ENCODE results near the gene PEPD.

The PEPD gene

DNA sequence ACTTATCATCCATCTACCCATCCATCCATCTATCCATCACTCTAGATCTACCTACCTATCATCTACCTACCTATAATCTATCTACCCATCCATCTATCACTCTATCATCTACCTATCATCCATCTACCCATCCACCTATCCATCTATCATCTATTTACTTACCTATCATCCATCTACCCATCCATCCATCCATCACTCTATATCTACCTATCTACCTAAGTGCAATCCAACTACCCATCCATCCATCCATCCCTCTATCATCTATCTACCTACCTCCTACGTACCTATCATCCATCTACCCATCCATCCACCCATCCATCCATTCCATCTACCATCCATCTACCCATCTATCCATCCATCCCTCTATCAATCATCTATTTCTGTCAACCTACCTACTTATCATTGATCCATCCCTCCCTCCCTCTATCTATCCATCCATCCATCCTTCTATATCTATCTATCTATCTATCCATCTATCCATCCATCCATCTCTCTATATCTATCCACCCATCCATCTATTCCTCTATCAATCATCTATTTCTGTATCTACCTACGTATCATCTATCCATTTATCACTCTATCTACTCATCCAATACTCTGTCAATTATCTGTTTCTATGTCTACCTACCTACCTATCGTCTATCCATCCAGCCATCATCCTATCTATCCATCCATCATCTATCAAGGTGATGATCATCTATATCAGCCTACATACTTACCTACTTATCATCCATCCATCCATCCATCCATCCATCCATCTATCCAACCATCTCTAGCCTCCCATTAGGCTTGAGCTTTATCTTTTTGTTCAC lies 99.0 kb downstream of the PEPD start:
- no peak for DNase-seq (ENCODE audit: low read depth)

- DNase-seq (ENCODE audit: low read depth), result no peak
Observed at GRCh38 chr19:33421368-33421767, 100.2 kb downstream of the PEPD start.

- DNase-seq (ENCODE audit: low read depth), result no peak
Observed at GRCh38 chr19:33420821-33421220, 100.8 kb downstream of the PEPD start.

- no peak for DNase-seq (ENCODE audit: low read depth)
Observed at GRCh38 chr19:33419788-33420130, 101.8 kb downstream of the PEPD start.

DNA sequence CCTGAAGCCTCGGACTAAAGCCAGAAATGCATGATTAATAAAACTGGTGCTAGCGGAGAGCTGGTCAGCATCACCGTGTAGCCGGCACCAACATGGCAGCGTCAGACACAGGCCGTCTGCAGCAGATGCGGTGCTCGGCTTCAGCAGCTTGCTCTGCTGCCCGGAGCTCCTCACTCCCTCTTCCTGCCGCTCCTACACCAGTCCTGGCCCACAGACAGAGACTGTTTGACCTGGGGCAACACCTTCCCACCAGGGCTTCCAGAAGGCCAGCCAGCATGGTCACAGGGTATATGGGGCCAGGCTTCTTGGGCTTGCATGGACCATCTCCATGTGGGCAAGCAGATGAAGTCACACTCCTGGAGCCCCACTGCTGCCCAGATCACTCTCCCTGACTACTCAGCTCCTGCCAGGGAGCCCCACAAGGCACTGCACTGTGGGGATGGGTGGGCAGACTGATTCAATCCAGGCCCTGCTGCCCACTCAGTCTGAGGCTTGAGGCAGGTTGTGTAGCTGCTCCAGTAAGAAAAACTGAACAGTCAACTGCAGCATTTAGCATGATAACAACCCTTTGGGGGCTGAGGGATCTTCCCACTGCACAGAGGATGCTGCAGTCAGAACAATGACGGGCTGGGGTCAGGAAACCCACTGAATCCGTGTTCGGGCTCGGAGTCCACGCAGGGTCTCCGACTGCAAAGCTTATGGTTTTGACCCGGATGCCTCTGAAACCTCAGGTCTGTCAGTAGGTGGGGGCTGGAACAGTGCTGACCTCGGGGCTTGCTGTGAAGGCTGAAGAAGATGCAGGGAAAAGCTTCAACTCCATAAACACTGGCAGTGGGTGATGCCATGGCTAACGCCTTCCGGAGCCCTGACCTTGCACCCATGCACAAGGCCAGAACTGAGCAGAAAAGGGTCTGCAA lies 102.5 kb downstream of the PEPD start:
- no peak for DNase-seq (ENCODE audit: low read depth)

GRCh38 chr19:33418461-33418860 lies 103.1 kb downstream of the PEPD start:
- no peak for DNase-seq (ENCODE audit: low read depth)

DNA sequence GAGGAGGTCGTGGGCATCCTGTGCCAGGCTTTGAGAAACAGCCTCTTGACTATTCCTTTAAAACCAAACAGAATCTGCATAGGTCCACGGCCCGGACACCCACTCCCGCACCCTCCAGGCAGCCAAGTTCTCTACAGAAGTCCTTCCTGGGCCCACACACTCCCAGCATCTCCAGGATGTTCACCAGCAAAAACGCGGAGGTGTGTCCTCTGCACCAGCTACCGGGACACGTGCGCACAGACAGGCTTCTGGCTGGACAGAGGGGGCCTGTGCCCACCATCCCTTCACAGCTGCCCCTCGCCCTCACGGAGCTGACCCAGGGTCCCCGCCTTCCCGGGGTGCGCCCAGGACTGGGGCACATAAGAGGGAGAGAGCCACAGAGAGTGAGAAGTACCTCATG lies 103.8 kb downstream of the PEPD start:
- no peak for DNase-seq (ENCODE audit: low read depth)

- peak; percentile 38 for DNase-seq (ENCODE audit: low read depth)
Observed at GRCh38 chr19:33416307-33417215, 105.0 kb downstream of the PEPD start.

GRCh38 chr19:33414667-33415605 lies 106.7 kb downstream of the PEPD start:
- DNase-seq (ENCODE audit: low read depth), result peak; percentile 7

DNA sequence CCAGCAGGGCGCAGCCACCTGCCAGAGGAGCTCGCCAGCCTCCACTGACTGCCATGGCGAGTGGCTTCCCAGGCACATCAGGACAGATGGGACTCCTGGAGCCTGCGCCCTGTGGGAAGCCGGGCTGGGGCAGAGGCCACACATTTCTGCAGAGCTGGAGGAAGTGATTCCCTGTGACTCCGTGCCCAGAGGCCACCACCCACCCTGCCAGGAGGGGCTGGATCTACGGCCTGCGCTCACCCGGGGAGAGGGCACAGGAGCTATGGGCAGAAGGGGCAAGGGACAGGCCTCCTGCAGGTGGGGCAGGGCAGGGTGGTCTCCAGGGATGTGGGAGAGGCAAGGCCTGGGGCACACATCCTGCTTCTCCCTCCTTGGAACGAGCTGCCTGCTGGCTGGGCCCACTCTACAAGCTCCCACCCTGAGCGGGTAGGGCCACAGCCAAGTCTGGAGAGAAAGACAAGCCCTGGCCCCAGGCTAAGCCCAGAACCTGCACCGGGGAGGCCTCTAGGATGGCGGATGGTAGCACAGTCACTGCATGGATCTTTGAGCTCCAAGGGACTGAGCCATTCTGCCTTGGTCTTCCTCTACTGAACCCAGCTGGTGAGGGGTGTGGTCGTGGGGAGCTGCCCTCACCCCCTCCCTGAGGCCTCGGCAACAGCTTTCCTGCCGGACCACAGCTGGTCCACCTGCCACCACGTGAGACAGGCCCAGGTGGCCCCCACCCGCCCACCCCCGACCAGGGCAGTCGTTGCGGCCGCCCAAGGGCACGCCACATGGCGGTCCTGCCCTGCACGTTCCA lies 107.5 kb downstream of the PEPD start:
- DNase-seq (ENCODE audit: low read depth), result no peak

DNA sequence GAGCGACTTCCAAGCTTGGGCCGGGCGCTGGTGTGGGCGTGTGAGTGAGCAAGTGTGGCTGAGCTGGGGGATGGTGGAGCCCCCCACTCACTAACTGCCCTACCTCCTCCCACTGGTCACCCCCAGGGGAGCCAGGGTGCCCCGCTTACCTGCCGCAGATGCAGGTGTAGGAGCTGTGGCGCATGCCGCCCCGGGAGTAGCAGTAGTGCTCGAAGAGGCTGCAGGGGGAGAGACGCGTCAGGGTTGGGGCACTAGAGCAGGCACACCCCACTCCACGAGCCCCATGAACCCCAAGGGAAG lies 108.2 kb downstream of the PEPD start:
- DNase-seq (ENCODE audit: low read depth), result no peak

DNA sequence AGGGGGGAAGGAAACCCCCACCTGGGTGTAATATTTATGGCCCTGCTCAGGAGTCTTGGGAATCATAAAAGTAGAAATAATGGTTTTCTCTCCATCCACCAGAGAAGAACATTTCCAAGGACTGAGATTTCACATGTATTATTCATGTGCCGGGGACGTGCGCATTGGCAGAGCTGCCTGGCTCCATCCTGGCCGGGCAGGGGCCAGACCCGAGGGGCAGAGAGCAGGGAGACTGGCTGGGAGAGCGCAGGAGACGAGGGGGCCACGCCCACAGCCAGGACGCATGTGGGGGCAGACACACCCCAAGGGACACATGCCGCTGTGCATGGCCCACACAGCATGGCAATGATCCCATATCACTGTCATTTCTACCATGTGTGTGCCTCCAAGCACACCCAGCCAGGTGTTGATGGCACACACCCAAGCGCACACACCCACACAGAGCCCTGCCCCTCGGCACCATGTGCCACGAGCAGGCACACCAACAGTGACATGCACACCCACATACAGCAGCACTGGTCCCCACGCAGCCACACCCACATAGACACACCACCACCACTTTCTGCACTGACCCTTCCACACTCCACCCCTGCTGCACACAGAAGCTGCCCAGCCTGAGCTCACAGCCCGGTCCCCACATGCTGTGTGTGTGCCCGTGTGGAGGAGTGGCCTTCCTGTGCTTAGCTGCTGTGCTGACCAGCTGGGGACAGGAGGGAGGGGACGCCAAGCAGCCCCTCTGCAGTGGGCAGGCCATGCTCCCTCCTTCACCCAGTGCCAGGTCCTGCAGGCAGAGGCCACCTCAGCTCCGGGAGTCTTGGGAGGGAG lies 108.8 kb downstream of the PEPD start:
- no peak for DNase-seq (ENCODE audit: low read depth)

DNA sequence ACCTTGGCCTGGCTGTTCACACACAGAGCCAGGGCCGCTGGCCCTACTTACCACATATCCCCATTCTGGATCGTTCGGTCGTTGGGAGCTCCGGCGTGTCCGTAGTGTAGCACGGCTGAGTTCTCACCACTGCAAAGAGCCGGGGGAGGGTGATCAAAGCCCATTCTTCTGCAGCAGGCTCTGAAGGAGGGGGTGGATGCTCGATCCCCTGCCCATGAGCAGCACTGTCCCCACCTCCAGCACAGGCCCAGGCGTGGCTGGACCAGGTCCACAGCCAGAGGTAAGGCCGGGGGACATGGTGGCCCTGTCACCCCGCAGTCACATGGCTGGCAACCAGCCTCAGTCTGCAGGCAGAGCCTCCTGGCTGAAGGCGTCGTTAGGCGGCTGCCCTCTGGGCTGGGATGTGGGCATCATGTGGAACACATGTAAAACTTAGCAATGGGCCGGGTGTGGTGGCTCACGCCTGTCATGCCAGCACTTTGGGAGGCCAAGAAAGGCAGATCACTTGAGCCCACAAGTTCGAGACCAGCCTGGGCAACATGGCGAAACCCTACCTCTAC lies 109.9 kb downstream of the PEPD start:
- no peak for DNase-seq (ENCODE audit: low read depth)

GRCh38 chr19:33410915-33411401 lies 110.6 kb downstream of the PEPD start:
- DNase-seq (ENCODE audit: low read depth), result no peak

GRCh38 chr19:33409906-33410685 lies 111.5 kb downstream of the PEPD start:
- DNase-seq (ENCODE audit: low read depth), result no peak

DNA sequence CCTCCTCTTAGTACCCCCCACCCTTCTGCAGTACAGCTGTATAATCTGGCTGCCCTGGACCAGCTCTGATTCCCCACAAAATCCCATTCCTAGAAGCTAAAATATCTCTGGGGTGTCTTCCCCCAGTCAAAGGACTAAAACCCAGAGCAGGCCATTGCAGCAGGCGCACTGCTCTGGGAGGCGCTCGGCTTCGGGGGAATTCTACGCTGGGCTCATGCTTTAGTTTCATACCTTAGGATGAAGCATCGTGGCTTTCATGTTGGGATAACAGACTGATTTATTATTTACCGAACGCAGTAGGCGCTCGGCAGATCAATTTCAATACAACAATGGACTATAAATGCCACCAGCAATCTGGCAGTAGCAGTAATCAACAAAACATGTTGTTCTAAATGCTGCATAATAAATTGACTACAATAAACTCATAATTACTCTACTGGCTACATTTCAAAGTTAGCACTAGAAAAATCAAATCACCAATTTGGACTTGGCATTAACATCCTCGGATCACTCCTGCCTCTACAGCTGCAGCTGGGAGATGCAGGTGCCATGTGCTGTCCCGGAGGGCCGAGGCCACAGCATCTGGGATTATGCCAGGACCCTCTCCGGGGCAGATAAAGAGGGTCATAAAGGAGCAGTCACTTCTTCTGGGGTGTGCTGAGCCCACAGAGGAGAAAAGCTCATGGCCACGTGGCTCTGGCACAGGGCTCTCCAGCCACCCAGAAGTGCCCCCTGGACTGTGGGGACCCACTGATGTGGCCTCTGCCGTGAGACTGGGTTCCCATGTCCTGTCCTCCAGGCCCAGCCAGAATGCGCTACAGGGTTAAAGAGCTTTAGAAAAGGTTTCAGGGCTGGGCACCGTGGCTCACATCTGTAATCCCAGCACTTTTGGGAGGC lies 112.8 kb downstream of the PEPD start:
- DNase-seq (ENCODE audit: low read depth), result no peak

- DNase-seq (ENCODE audit: low read depth), result no peak
Observed at GRCh38 chr19:33408116-33408515, 113.5 kb downstream of the PEPD start.

All from amniotic epithelial cell (primary cell).